GM18505 (cell line): ENCODE measurements around the gene PRKCB.

Experiments used
- ATAC-seq: cut with Tn5 transposase; IDR thresholded peaks from one replicate; pipeline ENCODE4 v1.9.1; 2021; ENCODE audit not compliant: unreplicated experiment
- POLR2A ChIP-seq: IDR thresholded peaks from 4 replicates; pipeline ENCODE4 v1.6.1; 2011; ENCODE audit warnings: borderline replicate concordance; ENCODE audit not compliant: insufficient read depth, insufficient read length; ENCODE audit errors: extremely low read depth

The PRKCB gene

DNA sequence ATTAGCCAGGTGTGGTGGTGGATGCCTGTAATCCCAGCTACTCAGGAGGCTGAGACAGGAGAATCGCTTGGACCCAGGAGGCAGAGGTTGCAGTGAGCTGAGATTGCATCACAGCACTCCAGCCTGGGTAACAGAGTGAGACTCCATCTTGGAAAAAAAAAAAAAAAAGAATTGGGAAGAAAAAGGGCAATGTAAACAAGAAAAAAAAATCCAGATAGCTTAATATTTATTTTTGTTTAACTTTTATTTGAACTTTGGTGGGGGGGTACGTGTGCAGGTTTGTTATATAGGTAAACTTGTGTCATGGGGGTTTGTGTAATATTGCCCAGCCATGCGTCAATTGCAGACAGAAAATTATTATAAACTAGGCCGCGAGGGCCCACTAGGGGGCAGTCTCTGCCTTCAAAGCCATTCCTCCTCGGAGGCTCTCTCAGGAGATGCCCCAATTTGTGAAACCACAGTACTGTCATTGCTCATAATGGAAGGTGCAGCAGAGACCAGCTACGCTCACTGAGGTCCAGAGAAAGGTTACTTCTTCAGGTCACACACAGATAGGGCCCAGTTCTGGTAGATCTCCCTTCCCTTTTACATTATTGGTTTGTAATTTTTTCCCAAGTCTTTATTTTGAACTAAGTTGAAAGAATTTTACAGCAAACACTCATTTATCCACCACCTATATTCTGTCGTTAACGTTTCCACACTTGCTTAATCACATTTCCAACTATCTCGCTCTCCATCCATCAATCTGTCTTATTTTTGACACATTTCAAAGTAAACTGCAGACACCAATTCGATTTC lies 206.2 kb downstream of the PRKCB start:
- TF ChIP-seq POLR2A, result no peak
- ATAC-seq, result no peak

DNA sequence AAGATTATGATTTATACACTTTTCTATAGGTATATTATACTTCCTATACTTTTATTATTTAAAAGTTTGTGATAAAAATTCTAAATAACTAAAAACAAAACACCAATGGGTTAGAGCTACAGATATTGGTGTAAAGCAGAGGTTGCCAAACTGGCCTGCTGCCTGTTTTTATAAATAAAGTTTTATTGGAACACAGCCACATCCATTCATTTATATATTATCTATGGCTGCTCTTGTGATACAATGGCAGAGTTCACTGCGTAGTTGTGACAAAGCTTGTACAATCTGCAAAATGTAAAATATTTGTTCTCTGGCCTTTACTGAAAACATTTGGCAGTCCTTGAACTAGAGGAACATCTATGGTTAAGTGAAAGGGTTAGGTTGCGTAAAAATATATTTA lies 208.7 kb downstream of the PRKCB start:
- TF ChIP-seq POLR2A, result no peak
- no peak for ATAC-seq

DNA sequence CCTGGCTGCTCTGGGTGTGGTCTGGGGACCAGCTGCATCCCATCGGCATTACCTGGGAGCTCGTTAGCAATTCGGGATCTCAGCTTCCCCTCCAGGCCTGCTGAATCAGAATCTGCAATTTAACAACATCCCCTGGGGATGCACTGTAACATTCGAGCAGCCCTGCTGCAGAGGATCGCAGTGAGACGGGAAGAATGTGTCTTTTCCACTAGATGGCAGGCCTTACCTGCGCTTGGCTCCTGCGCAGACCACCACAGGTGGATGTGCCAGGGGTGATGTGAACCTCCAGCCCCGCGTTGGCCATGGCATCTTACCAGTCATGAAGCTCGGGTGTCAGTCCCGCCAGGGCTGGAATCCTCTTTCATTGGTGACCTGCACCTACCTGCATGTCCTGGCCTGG lies 209.9 kb downstream of the PRKCB start:
- no peak for TF ChIP-seq POLR2A
- ATAC-seq, result no peak

GRCh38 chr16:24046442-24046841 lies 210.7 kb downstream of the PRKCB start:
- ATAC-seq, result no peak
- no peak for TF ChIP-seq POLR2A

DNA sequence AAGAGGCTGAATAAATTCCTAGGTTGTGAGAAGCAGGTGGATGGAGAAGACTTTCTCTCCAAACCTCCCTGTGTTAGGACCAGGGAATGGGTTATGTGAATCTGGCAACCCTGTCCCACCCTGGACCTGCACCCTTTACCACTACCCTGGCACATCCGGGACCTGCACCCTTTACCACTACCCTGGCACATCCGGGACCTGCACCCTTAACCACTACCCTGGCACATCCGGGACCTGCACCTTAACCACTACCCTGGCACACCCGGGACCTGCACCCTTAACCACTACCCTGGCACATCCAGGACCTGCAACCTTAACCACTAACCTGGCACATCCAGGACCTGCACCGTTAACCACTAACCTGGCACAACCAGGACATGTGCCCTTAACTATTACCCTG lies 213.3 kb downstream of the PRKCB start:
- TF ChIP-seq POLR2A, result no peak
- no peak for ATAC-seq

GRCh38 chr16:24051125-24051524 lies 215.3 kb downstream of the PRKCB start:
- TF ChIP-seq POLR2A, result no peak
- no peak for ATAC-seq

DNA sequence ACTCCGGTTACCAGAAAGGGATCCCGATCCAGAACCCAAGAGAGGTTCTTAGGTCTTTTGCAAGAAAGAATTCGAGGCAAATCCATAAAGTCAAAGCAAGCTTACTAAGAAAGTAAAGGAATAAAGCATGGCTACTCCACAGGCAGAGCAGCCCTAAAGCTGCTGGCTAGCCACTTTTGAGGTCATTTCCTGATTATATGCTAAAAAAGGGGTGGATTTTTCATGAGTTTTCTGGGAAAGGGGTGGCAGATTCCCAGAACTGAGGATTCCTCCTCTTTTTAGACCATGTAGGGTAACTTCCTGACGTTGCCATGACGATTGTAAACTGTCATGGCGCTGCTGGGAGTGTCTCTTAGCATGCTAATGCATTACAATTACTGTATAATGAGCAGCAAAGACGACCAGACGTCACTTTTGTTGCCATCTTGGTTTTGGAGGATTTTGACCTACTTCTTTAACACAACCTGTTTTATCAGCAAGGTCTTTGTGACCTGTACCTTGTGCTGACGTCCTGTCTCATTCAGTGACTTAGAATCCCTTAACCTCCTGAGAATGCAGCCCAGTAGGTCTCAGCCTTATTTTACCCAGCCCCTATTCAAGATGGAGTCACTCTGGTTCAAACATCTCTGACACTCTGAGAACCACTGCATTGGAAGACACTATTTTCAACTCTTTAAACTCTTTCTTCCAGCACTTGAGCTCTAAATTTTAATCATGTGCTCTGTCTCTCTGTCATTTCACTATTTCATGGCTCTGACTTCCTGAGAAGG lies 216.7 kb downstream of the PRKCB start:
- TF ChIP-seq POLR2A, result no peak
- ATAC-seq, result no peak

DNA sequence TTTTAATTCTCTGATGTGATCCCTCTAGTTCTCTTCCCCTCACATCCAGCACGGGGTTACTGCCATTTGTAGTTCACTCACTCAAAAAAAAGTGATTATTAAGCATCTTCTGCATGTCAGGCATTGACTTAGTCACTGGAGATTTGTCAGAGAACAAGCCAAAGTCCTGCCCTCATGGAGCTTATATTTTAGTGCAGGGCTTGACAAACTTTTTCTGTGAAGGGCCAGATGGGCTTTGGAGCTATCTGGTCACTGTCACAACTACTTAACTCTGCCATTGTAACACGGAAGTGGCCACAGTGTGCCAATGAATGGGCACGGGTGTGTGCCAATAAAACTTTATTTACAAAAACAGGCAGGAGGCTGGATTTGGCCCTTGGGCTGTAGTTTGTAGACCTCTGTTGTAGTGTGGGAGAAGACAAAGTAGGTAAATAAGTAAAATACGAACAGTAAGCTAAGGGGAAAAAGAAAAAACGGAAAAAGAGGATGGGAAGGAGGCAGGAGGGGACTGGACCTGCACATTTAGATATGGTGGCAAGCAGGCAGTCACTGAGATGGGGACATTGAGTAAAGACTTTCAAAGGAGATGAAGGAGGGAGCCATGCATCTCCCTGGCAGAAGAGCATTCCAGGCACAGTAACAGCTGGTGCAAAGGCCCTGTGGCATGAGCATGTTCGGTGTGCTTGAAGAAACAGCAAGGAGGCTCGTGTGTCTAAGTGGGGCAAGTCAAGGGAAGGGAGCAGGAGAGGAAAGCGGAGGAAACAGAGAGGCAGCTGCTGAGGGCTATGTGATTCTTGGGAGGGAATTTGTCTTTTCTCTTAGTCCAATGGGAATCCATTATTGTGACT lies 217.5 kb downstream of the PRKCB start:
- ATAC-seq, result no peak
- TF ChIP-seq POLR2A, result no peak

GRCh38 chr16:24054741-24055491 lies 219.1 kb downstream of the PRKCB start:
- ATAC-seq, result no peak
- TF ChIP-seq POLR2A, result no peak

DNA sequence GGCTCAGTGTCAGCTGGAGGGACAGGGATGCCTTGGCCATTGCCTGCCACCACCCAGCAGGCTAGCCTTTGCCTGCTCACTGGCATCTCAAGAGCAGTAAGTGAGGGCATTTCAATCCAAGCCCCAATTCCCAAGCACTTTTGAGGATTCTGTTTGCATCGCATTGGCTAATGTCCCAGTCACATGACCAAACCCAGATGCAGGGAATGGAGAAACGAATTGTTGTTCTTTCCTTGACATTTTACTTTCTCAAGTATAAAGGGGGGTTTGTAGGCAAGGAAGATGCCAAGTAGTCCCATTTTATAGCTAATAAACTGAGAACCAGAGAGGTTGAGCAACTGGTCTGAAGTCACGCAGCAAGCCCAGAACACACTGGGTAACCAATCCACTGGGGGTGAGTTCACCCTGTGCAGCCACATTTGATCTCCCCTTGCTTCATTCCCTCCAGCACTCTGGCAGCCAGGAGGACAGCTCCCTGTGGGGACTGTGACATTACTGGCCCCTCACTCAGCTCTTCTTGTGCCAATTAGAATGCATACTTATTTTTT lies 226.6 kb downstream of the PRKCB start:
- TF ChIP-seq POLR2A, result no peak
- no peak for ATAC-seq

DNA sequence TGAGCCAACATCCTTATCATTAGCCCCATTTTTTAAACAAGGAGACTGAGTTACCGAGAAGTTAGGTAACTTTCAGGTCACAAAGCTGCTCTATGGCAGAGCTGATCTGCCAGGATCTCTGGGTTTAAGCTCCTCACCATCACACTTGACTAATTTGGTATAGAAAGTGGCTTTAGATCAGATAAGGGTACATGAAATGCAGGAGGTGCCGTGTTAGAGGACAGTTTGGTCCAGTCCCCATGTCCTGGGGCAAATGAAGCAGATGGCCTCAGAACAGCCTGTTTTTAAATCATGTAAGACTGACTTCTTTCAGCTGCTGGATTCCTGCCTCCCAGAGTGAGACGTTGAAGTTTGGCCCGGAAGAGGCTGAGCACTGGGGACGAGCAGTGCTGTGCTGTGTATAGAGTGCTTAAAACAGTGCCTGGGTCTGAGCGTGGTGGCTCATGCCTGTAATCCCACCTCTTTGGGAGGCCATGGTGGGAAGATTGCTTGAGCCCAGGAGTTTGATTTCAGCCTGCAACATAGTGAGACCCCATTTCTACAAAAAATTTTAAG lies 233.3 kb downstream of the PRKCB start:
- no peak for TF ChIP-seq POLR2A
- no peak for ATAC-seq

DNA sequence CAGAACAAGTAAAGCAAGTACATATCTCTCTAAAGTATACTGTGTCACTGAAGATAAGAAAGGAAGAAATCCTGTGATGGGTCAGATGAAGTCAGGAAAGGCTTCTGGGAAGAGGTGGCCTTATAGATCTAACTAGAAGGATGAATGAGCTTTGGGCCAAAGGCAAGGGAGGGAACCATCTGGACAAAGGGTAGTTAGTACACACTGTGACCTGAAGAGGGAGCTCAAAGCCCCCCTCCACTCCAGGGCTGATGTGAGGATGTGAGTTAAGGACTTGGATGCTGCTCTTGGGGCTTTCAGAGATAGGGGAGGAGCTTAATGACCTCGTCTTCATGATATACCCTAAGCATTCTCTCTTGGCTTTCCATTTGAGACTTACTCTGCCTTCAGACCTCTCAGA lies 235.1 kb downstream of the PRKCB start:
- TF ChIP-seq POLR2A, result no peak
- no peak for ATAC-seq
